ENCODE results near the gene PDE3B.
A peak's percentile ranks its signal among the peaks of the same experiment; 100 is the strongest.

PDE3B gene

GRCh38 chr11:14894657-14895598 is 251.3 kb downstream of the PDE3B start:
- Histone ChIP-seq H3K9me3 (ENCODE audit: control insufficient read depth in 1 of 2, low read length in 2 of 2) (no peaks in the 10 kb centered on the region), H3K36me3 (ENCODE audit: control insufficient read depth in 1 of 2, insufficient read depth in 2 of 2, low read length in 2 of 2) (no peaks in the 10 kb centered on the region), H3K27ac (ENCODE audit: low read length) (no peak overlapping the region), H3K4me1 (ENCODE audit: control insufficient read depth in 1 of 2, insufficient read depth in 2 of 2, low read length in 2 of 2) (peaks cover 0 to 6% of the 10 kb centered on the region in 2 donors), H3K4me3 (ENCODE audit: low read depth in 1 of 2, low read length in 2 of 2) (no peak overlapping the region), H3K27me3 (ENCODE audit: low read depth, low read length) (no peaks in the 10 kb centered on the region)

GRCh38 chr11:14898355-14898754 is 254.8 kb downstream of the PDE3B start:
- H3K9me3 ChIP-seq (ENCODE audit: control insufficient read depth in 1 of 2, low read length in 2 of 2), result no peaks in the 10 kb centered on the region
- no peaks in the 10 kb centered on the region for H3K36me3 ChIP-seq (ENCODE audit: control insufficient read depth in 1 of 2, insufficient read depth in 2 of 2, low read length in 2 of 2)
- H3K4me1 ChIP-seq (ENCODE audit: control insufficient read depth in 1 of 2, insufficient read depth in 2 of 2, low read length in 2 of 2), result no peaks in the 10 kb centered on the region
- no peak overlapping the region for H3K27ac ChIP-seq (ENCODE audit: low read length)
- no peaks in the 10 kb centered on the region for H3K27me3 ChIP-seq (ENCODE audit: low read depth, low read length)
- no peak overlapping the region for H3K4me3 ChIP-seq (ENCODE audit: low read depth in 1 of 2, low read length in 2 of 2)

GRCh38 chr11:14898906-14899305 is 255.3 kb downstream of the PDE3B start:
- Histone ChIP-seq H3K27me3 (ENCODE audit: low read depth, low read length) (no peaks in the 10 kb centered on the region), H3K9me3 (ENCODE audit: control insufficient read depth in 1 of 2, low read length in 2 of 2) (no peaks in the 10 kb centered on the region), H3K4me3 (ENCODE audit: low read depth in 1 of 2, low read length in 2 of 2) (no peak overlapping the region), H3K27ac (ENCODE audit: low read length) (no peak overlapping the region), H3K4me1 (ENCODE audit: control insufficient read depth in 1 of 2, insufficient read depth in 2 of 2, low read length in 2 of 2) (no peaks in the 10 kb centered on the region), H3K36me3 (ENCODE audit: control insufficient read depth in 1 of 2, insufficient read depth in 2 of 2, low read length in 2 of 2) (no peaks in the 10 kb centered on the region)

GRCh38 chr11:14902650-14903350 is 259.2 kb downstream of the PDE3B start:
- no peaks in the 10 kb centered on the region for H3K27me3 ChIP-seq (ENCODE audit: low read depth, low read length)
- peaks cover 3 to 21% of the 10 kb centered on the region in 2 donors for H3K4me1 ChIP-seq (ENCODE audit: control insufficient read depth in 1 of 2, insufficient read depth in 2 of 2, low read length in 2 of 2)
- no peaks in the 10 kb centered on the region for H3K36me3 ChIP-seq (ENCODE audit: control insufficient read depth in 1 of 2, insufficient read depth in 2 of 2, low read length in 2 of 2)
- no peak overlapping the region for H3K4me3 ChIP-seq (ENCODE audit: low read depth in 1 of 2, low read length in 2 of 2)
- H3K27ac ChIP-seq (ENCODE audit: low read length), result no peak overlapping the region
- H3K9me3 ChIP-seq (ENCODE audit: control insufficient read depth in 1 of 2, low read length in 2 of 2), result no peaks in the 10 kb centered on the region

GRCh38 chr11:14904745-14905103 is 261.1 kb downstream of the PDE3B start:
- Histone ChIP-seq H3K9me3 (ENCODE audit: control insufficient read depth in 1 of 2, low read length in 2 of 2) (no peaks in the 10 kb centered on the region), H3K27ac (ENCODE audit: low read length) (no peak overlapping the region), H3K4me3 (ENCODE audit: low read depth in 1 of 2, low read length in 2 of 2) (peak overlapping the region; percentile 73 to 77), H3K36me3 (ENCODE audit: control insufficient read depth in 1 of 2, insufficient read depth in 2 of 2, low read length in 2 of 2) (no peaks in the 10 kb centered on the region), H3K27me3 (ENCODE audit: low read depth, low read length) (no peaks in the 10 kb centered on the region), H3K4me1 (ENCODE audit: control insufficient read depth in 1 of 2, insufficient read depth in 2 of 2, low read length in 2 of 2) (peaks cover 3 to 24% of the 10 kb centered on the region in 2 donors)

GRCh38 chr11:14905104-14906033 is 261.8 kb downstream of the PDE3B start:
- Histone ChIP-seq H3K4me1 (ENCODE audit: control insufficient read depth in 1 of 2, insufficient read depth in 2 of 2, low read length in 2 of 2) (peaks cover 3 to 24% of the 10 kb centered on the region in 2 donors), H3K36me3 (ENCODE audit: control insufficient read depth in 1 of 2, insufficient read depth in 2 of 2, low read length in 2 of 2) (no peaks in the 10 kb centered on the region), H3K9me3 (ENCODE audit: control insufficient read depth in 1 of 2, low read length in 2 of 2) (no peaks in the 10 kb centered on the region), H3K4me3 (ENCODE audit: low read depth in 1 of 2, low read length in 2 of 2) (peak overlapping the region; percentile 73 to 77), H3K27ac (ENCODE audit: low read length) (no peak overlapping the region), H3K27me3 (ENCODE audit: low read depth, low read length) (no peaks in the 10 kb centered on the region)

- no peak overlapping the region for H3K27ac ChIP-seq (ENCODE audit: low read length)
- no peak overlapping the region for H3K4me3 ChIP-seq (ENCODE audit: low read depth in 1 of 2, low read length in 2 of 2)
- H3K4me1 ChIP-seq (ENCODE audit: control insufficient read depth in 1 of 2, insufficient read depth in 2 of 2, low read length in 2 of 2), result peaks cover 3 to 24% of the 10 kb centered on the region in 2 donors
- H3K36me3 ChIP-seq (ENCODE audit: control insufficient read depth in 1 of 2, insufficient read depth in 2 of 2, low read length in 2 of 2), result no peaks in the 10 kb centered on the region
- no peaks in the 10 kb centered on the region for H3K9me3 ChIP-seq (ENCODE audit: control insufficient read depth in 1 of 2, low read length in 2 of 2)
- H3K27me3 ChIP-seq (ENCODE audit: low read depth, low read length), result no peaks in the 10 kb centered on the region
These were observed 263.0 kb downstream of the PDE3B start for GRCh38 chr11:14906578-14906977.

- H3K27me3 ChIP-seq (ENCODE audit: low read depth, low read length), result no peaks in the 10 kb centered on the region
- peaks cover 3 to 24% of the 10 kb centered on the region in 2 donors for H3K4me1 ChIP-seq (ENCODE audit: control insufficient read depth in 1 of 2, insufficient read depth in 2 of 2, low read length in 2 of 2)
- no peaks in the 10 kb centered on the region for H3K9me3 ChIP-seq (ENCODE audit: control insufficient read depth in 1 of 2, low read length in 2 of 2)
- H3K27ac ChIP-seq (ENCODE audit: low read length), result no peak overlapping the region
- no peak overlapping the region for H3K4me3 ChIP-seq (ENCODE audit: low read depth in 1 of 2, low read length in 2 of 2)
- H3K36me3 ChIP-seq (ENCODE audit: control insufficient read depth in 1 of 2, insufficient read depth in 2 of 2, low read length in 2 of 2), result no peaks in the 10 kb centered on the region
These were observed 263.4 kb downstream of the PDE3B start for GRCh38 chr11:14906993-14907392.

- no peaks in the 10 kb centered on the region for H3K36me3 ChIP-seq (ENCODE audit: control insufficient read depth in 1 of 2, insufficient read depth in 2 of 2, low read length in 2 of 2)
- no peak overlapping the region for H3K27ac ChIP-seq (ENCODE audit: low read length)
- H3K4me1 ChIP-seq (ENCODE audit: control insufficient read depth in 1 of 2, insufficient read depth in 2 of 2, low read length in 2 of 2), result peaks cover 3 to 24% of the 10 kb centered on the region in 2 donors
- H3K27me3 ChIP-seq (ENCODE audit: low read depth, low read length), result no peaks in the 10 kb centered on the region
- no peak overlapping the region for H3K4me3 ChIP-seq (ENCODE audit: low read depth in 1 of 2, low read length in 2 of 2)
- H3K9me3 ChIP-seq (ENCODE audit: control insufficient read depth in 1 of 2, low read length in 2 of 2), result no peaks in the 10 kb centered on the region
These were observed 264.0 kb downstream of the PDE3B start for GRCh38 chr11:14907411-14908213.

GRCh38 chr11:14908214-14908880 is 264.7 kb downstream of the PDE3B start:
- Histone ChIP-seq H3K27me3 (ENCODE audit: low read depth, low read length) (no peaks in the 10 kb centered on the region), H3K4me3 (ENCODE audit: low read depth in 1 of 2, low read length in 2 of 2) (no peak overlapping the region), H3K9me3 (ENCODE audit: control insufficient read depth in 1 of 2, low read length in 2 of 2) (no peaks in the 10 kb centered on the region), H3K36me3 (ENCODE audit: control insufficient read depth in 1 of 2, insufficient read depth in 2 of 2, low read length in 2 of 2) (no peaks in the 10 kb centered on the region), H3K4me1 (ENCODE audit: control insufficient read depth in 1 of 2, insufficient read depth in 2 of 2, low read length in 2 of 2) (peaks cover 3 to 24% of the 10 kb centered on the region in 2 donors), H3K27ac (ENCODE audit: low read length) (no peak overlapping the region)

Measured in muscle layer of duodenum (tissue), 2 donors.